GM21717 (cell line): Measurements from ENCODE around the gene EXOC6.

Experiments
- ATAC-seq: cut with Tn5 transposase; IDR thresholded peaks from one replicate; pipeline ENCODE4 v1.9.1; 2021; ENCODE audit warnings: mild to moderate bottlenecking, moderate library complexity; ENCODE audit not compliant: unreplicated experiment

EXOC6 gene

GRCh38 chr10:93062514-93063143, 214.3 kb downstream of the EXOC6 start:
- ATAC-seq, result no peak

DNA sequence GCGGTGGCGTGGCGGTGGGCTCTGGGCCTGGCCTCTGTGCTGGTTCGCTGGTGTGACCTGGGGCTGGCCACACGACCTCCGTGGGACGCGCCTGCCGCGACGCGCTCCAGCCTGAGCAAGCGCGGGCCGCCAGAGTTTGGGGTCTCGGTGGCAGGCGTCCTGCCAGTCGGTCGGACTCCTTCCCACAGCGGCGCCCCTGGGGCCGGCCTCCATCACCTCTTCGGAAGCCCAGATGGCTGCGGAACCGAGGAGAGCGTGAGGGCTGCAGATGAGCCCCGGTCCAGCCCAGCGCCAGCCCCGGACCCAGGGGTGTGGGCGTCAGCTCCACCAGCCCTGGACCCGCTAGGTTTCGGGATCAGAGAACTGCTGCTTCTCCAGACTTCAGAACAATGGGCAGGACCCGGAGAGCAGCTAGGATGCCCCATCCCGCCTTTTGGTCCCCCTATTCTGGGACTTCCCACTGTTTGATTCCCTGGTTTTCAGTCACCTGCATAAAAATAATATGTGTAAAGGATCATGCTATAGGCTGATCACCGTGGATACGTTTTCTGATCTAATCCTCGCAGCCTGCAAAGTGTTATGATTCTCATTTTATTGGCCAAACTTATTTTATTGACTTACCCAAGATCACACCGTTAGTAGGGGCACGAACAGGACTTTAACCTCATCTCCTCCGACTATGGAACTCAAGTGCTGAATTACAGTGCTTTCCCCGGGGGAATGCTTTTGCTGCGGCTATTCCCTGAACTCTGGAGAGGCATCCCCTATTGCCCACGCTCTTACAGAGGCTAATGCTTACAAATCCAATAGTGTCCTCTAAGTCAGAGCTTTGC, 215.0 kb downstream of the EXOC6 start:
- ATAC-seq, result no peak

GRCh38 chr10:93063977-93064660, 215.8 kb downstream of the EXOC6 start:
- no peak for ATAC-seq

DNA sequence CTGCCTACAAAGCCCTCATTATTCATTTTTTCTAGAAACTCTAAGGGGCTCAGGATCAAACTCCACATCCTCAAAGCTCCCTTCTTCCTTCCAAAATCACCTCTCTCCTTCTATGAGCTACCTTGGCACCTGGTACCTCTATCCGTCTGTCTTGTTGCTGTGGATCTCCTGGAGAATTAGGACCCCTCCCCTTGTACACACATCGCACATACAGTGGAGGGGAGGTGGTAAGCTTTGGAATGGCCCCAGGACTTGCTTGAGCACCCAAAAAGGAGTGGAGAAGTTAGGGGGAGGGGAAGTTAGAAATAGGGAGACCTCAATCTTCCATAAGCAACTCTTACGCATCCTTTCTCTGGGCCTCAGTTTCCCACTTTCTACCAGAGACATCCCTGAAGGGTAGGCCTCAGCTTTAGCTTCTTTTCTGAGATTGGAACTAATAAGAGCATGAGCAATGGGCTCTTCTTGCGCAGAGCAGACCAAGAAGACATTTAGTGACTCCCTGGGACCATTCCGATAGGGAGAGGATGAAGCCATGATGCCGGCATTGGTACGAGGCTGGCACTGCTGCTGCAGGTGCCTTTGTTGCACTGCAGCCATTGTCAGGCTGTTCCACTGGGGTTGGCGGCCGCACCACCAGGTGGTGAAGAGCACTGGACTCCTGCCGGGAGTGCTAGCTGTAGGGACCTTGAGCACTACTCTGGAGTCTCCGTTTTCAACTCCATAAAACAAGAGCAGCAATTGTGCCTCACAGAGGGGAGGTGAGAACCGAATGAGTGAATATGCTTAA, 216.7 kb downstream of the EXOC6 start:
- no peak for ATAC-seq

DNA sequence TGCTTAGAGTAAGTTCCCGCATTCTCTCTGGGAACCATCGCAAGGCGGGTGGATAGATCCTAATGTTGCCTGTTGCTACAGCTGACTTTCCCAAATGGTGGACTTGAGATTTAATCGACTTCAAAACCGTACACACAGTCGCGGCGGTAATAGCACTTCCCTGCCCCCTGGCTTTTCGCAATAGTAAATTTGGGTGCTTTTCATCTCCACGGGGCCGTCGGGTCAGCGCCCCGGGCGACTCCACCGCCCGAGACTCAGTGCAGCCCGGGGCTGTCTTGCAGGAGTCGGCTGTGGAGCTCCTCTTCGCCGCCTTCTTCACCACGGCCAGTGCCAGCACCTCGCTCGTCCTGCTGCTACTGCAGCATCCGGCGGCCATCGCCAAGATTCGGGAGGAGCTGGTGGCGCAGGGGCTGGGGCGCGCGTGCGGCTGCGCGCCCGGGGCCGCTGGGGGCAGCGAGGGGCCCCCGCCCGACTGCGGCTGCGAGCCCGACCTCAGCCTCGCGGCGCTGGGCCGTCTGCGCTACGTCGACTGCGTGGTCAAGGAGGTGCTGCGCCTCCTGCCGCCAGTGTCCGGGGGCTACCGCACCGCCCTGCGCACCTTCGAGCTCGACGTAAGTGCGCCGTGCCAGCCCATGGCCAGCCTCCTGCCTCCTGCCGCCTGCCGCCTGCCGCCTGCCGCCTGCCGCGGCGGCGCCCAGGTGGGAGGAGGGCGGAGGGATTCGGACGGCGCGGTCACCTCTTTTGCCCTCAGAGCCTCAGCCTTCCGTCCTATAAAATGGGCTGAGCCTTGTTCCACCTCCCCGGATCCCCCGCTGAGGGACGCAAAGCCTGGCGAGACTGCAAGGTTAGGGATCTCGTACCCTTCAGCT, 217.6 kb downstream of the EXOC6 start:
- ATAC-seq, result no peak

DNA sequence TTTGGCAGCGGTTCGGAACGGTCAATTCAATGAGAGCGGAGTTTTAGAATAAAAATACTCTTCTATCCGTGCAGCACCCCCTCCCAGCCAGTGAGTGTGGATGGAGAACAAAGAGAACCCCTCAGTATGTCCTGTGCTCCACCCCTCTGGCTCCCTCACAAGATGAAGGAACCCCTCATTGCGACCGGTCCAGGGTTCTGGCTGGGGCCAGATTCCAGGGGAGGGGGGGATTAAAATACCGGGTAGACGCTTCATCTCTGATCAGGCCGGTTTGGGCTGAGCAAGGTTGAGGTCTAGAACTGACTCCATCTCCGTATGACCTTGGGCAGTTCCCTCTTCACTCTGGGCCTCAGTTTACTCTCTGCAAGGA, 218.2 kb downstream of the EXOC6 start:
- ATAC-seq, result no peak

DNA sequence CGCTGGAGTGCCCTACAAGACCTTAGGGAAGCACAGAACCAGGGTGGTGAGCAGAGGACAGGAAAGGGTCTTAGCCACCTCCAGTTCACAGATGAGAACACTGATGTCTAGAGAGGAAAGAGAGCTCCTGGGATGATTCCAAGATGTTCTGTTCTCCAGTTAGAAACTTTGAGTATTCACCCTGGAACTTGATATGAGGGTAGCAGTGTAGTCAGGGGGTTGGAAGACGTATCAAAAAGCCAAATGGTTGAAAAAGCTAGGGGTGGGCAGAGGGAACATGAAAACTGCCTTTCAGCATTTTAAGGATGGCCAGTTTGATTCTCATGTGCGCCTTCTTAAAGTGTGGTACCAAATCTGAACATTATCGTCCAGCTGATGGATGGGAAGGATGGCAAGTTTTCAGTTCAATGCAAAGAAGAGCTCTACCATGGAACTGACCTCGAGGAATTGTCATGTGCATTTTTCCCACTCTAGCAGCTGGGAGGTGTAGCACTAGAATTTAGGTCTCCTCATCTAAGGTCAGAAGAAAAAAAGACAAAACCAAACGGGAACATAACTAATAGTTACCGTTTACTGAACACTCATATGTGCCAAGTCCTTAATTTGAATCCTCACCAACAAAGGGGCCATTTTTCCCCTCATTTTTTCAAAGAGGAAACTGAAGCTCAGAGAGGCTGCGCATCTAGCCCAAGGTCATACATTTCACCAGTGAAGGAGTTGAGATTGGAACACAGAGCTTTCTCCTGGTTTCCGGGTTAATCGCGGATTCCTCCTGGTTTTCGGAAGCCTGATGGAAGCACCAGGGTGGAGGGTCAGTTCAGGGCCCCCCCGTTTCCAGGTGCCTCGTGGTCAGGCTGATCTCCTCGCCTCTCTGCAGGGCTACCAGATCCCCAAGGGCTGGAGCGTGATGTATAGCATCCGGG, 219.4 kb downstream of the EXOC6 start:
- ATAC-seq, result no peak

DNA sequence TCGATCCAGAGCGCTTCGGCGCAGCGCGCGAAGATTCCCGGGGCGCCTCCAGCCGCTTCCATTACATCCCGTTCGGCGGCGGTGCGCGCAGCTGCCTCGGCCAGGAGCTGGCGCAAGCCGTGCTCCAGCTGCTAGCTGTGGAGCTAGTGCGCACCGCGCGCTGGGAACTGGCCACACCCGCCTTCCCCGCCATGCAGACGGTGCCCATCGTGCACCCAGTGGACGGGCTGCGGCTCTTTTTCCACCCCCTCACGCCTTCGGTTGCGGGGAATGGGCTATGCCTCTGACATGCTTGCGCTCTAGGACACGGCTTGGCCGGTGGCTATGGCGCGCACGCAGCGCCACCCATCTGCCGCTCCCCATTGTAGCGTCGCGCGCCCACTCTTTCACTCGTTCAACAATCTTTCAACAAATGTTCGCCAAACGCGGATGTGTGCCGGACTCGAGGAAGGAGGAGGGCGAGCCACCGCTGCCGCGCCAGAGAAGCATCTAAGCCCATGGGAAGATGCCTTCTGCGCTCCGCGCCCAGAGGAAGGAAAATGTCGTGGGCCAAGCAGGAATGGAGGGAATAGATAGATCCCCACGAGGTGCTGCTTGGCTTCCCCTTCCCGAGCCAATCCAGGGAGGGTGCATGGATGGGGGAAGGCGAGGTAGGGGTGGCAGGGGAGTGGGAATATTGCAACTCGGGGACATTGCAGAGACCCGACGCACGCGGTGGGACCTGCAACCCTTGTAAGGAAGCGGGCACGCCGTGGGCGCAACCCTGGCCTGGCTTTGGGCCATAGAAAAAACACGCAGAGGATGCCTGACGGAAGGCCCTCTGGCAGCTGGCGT, 220.3 kb downstream of the EXOC6 start:
- no peak for ATAC-seq

GRCh38 chr10:93069245-93069561, 220.9 kb downstream of the EXOC6 start:
- ATAC-seq, result no peak

- ATAC-seq, result no peak
Measured at GRCh38 chr10:93070378-93071176, 222.3 kb downstream of the EXOC6 start.

- ATAC-seq, result no peak
Measured at GRCh38 chr10:93071177-93071472, 222.8 kb downstream of the EXOC6 start.

DNA sequence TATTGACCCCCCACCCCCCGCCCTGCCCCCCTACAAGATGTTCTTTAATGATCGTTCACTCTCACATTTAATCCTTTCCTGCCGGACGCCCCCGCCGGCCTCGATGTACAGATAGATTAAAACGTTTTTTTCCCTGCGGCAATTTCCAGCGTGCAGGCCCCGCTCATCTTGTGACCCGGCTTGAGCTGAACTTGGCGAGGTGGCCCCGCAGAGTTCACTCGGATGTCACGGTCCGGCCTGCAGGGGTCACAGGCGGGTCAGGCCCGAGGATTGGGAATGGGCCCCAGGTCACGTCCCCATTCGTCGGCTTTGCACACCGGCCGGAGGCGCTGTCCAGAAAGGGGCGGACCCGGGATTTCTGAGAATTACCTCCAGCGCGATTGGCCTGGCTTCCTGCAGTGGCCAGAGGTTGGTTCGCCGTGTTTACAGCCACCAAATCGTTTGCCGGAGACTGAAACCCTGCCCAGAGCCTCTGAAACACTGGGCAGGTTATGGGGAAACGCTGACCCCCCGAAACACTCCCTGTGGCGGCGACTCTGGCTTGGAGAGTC, 223.4 kb downstream of the EXOC6 start:
- ATAC-seq, result no peak

- no peak for ATAC-seq
Measured at GRCh38 chr10:93072225-93072712, 223.9 kb downstream of the EXOC6 start.

DNA sequence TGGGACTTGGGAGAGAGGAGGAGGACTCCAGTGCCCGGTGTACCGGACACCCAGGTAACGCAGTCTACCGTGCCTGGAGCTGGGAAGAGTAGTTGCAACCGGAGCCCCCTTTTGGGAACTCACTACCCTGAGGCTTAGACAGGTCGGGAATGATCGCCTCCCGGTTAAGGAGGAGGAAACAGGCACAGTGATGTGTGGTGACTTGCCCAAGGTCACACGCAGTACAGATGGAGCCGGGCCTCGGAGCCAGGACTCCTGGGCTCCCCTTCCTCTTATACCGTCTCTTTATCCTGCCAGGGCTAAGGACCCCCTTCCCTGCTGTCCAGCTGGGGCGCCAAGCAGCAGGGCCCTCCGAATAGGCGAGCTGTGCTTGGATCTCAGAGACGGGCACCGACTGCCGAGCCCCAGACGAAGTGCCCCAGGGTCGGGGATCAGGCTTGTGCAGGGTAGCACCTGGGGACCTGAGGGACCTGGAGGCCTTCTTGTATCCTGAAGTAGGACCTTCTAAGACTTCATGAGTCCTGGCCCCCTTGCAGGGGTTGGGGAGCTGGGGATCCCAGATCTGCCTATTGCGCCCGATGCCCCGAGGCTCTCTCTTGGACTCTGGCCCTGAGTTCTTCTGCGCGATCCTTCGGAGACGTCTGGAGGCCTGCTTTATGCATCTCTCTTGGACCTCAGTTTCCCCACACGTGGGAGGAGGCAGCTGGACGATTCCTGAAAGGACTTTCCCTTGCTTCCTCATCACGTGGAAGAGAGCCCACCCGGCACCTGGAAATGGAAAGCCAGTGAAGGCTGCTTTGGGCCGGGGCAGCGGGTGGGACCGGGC, 224.6 kb downstream of the EXOC6 start:
- ATAC-seq, result no peak

- ATAC-seq, result no peak
Measured at GRCh38 chr10:93073539-93074146, 225.3 kb downstream of the EXOC6 start, which contains the start of gene CYP26A1. Gene CYP26A1 (plus strand): TSS chr10:93073893. CDS start chr10:93073935, 42 bp downstream.

GRCh38 chr10:93074147-93074596, 225.9 kb downstream of the EXOC6 start:
- no peak for ATAC-seq
